ENCODE measurements around the gene TKFC. TPM values are rescaled to one million over a fixed set of nuclear protein-coding genes. Genes with fewer than 3 reads are reported as not detected.
A peak's percentile ranks its signal among the peaks of the same experiment; 100 is the strongest.

Gene TKFC
- total RNA-seq, 1 experiment from 2014 or later = 56.6 TPM

DNA sequence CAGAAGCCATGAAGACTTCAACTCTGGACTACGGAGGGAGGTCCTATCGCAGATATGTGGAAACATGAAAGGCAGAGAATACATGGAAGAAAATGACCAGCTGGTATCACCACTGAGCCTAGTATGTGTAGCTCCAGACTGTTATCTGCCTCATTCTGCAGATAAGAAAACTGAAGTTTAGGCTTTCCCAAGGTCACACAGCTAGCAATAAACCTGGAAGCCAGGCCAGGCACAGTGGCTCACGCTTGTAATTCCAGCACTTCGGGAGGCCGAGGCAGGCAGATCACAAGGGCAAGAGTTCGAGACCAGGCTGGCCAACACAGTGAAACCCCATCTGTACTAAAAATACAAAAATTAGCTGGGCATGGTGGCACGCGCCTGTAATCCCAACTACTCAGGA, 22.3 kb upstream of the TKFC start:
- DNase-seq (ENCODE audit: low read depth) = no peak

DNA sequence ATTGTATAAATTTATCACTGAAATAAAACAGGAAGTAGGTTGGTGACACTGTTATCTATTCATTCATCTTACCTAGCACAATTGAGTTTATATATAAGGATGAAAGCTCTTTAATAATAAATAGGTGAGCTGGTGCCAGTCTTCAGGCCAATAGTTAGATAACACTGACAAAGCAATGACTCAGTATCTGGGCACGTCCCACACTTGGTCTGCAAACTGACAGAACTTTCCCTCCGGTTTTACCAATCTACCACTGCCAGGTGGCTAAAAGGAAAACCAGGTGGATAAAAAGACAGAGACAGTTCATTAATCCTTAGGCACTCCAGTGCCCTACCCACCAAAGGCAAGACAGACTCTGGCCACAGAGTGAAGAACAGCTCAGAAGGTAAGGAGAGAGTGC, 17.8 kb upstream of the TKFC start:
- no peak for DNase-seq (ENCODE audit: low read depth)

DNA sequence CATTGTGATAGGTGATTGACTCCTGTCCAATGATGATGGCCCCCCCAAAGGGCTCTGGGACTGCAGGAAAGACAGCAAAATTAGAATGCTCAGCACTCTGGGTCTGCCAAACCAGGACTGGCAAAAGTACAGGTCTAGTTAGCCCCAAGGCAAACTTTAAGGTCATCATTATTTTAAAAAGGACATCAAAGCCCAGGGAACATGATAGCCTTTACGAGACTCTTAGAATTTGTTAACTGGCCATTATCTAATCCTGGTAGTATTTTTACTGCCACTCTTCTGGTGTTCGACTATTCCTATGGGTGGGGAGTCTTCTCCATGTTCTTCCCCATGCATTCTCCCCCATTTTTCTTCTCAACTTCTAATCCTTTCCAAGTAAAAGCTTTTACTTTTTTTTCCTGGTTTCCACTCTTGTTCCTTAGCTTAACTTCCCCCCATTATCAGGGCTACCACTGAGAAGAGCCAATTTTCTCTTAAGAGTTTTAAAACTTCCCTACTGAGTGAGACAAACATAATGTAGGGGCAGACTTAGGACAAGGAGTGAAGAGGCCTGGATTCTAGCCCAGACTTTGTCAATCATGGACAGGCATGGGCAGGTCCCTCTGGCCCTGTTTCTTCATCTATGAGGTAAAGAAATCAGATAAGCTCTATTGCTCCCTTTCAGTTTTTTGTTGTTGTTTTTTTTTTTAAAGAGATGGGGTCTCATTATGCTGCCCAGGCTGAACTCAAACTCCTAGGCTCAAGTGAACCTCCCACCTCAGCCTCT, 7.2 kb upstream of the TKFC start:
- no peak for DNase-seq (ENCODE audit: low read depth)

DNA sequence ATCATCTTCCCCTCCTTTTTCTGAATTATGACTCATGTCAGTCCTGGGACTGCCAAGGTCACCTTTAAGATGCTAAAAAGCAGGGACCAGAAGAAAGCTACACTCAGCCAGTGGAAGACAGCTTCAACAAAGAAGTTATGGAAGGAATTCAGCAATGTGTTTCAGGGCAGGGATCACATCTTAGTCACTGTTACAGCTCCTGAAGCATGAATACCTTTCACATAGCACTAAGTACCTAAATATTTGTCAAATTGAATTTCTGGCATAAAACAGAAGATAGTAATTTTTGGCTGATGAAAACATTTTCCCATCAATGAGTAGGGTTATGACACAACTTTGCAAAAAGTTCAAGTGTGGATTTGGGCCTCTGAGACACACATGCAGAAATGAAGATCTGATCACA, 5.4 kb upstream of the TKFC start:
- DNase-seq (ENCODE audit: low read depth) = no peak

DNA sequence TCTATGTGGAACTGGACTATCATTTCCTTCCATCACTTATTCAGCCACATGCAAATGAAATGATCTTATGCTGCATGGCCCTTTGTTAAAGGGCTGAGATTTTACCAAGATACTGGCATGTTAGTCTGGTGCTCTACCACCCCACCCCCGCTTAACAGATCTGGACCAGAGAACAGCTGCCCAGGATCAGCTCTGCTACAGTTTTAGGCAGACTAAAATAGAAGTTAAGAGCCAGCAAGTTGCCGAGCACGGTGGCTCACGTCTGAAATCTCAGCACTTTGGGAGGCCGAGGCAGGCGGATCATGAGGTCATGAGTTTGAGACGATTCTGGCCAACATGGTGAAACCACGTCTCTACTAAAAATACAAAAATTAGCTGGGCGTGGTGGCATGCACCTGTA, 4.7 kb upstream of the TKFC start:
- DNase-seq (ENCODE audit: low read depth) = no peak

DNA sequence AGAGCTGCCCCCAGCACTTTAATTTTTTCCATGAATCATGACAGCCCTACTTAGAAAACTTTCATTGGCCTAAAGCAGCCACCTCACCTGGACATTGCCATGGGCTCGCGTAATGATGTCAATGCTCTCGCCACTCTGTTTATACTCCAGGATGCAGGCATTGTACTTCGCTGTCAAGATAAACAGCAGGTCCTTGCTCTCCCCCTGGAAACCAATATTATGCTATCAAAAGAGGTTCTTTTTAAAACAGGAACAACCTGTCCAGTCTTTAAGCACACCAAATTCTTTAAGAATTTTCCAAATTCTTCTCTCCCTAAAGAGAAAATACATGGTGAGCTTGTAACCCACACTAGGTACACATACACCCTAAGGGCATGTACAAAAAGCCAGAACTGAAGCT, 3.2 kb upstream of the TKFC start:
- DNase-seq (ENCODE audit: low read depth) = no peak

DNA sequence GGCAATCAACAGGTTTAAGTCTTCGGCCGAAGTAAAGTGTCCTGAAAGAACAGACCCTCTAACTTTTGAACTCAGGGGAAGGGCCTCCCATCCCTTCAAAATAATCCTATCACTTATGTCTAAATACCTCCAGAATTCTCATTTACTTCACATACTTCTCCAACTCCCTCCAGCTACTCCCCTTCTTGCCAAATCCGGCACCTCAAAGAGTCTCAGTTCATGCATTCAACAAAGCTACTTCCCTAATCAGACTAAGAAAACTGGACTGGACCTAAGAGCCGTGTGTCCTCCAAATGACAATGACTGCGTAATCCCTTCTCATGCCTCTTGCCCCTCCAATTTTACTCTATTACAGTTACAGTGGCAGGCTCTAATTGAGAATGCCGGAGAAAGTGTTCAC, 1.4 kb upstream of the TKFC start:
- no peak for DNase-seq (ENCODE audit: low read depth)

DNA sequence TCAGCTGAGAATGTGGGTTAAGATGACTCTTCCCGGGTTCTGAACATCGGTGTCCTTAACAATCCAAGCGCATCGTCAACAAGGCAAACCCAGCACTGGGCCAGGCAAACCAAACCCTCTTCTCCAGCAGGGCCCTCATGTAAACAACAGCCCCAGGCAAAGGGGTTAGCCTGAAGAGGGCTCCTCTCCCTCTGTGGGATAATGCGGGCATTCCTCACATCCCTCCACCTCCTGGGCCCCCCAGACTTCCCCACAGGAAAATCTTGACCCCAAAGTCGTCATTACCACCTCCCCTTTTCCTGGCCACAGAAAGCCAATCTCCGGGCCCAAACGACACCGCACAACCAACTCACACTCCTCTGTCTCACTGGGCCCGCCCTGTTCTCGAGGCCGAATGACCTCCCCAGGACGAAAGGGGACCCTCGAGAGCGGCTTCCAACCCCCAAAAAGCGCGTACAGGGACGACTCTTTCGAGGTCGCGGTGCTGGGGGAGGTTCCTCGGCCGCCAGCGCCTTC, 689 bp upstream of the TKFC start:
- DNase-seq (ENCODE audit: low read depth) = no peak

DNA sequence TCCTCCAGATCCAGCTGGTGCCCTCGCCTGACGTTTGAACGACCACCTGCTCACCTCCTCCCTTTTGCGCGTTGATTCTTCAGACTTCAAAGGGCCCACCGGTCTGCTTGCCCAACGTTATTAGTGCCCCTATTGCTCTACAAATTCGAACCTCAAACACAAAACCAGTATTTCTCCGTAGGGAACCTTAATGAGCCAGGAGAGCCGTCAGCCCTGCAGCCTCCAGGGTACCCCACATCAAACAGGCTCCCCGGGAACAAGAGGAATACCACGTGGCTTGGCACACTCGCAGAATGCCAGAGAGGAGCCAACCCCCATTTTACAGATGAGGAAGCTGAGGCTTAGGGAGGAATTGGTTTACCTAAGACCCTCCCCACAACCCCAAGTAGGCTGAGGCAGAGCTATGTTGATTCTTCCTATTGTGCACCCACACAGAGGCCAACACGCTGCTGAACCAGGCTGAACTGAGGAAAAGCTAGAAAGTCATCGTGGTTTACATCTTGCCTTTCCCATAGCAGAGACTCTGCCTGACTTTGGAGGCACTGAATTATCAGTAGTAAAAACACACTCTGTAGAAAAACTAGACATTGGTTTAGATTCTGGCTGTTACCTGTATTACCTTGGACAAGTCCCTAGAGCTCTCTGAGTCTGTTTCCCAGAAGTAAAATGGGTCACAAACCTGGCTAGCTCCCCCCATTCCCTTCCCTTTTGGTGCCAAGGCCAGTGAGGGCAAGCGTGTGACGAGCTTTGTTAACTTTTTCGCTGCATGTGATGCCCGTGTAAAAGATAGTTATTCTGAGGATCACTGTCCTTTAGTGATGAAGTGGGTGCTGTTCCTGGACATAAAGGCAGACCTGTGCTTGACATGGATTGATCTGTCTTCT, 764 bp downstream of the TKFC start:
- DNase-seq (ENCODE audit: low read depth) = no peak

DNA sequence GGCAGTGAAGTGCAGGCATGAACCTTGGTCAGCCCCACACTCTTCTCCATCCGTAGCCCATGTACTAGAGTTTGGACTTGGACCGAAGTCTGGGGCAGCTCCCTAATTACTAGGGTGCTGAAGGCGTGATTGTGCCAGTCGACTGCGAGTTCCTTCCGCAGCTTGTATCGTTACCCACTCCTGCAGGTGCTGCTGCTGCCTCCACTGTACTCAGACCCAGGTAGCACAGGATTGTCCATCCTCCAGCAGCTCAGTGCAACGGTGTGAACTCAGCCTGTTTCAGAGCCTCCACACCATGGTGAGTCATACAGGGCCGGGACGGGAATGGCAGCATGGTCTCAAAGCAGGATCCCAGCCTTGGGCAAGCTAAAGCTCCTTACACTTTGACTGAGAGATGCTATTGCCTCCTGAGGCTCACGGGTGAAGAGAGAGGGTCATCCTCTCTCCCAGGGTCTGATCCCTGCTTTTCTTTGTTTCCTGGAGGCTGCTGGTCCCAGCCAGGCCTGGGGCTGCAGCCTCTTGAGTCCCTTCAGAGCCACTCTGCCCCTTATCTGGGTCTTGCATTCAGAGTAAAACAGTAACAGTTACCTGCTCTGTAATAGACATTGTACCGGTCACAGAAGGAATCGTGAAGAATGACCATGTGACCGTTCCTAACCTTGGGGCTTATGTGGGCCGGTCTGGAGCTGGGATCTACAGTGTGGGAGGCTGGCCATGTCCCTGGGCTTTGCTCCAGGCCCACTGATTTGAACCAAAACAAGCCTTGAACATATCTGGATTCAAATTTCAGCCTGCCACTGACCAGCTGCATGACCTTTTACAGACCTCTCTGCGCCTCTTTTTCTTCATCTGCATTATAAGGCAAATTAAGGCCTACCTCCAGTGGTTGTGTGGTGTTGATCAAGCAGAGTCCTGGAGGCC, 1.7 kb downstream of the TKFC start:
- DNase-seq (ENCODE audit: low read depth) = peak; percentile 44

DNA sequence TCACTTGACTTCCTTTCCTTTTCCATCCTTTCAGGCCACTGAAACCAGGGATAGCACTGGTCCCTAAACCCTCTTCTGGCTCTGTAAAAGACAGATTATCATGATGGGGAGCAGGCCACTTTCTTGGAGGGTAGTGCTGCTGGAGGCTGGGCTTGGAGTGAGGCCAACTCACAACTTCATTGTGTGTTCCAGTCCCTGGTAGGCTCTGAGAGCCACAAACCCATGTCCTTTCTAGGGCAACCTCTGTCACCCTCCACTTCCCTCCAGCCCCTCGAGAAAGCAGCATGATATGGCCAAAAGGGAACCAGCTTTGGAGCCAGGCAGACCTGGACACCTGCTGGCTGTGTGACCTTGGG, 2.3 kb downstream of the TKFC start:
- no peak for DNase-seq (ENCODE audit: low read depth)

DNA sequence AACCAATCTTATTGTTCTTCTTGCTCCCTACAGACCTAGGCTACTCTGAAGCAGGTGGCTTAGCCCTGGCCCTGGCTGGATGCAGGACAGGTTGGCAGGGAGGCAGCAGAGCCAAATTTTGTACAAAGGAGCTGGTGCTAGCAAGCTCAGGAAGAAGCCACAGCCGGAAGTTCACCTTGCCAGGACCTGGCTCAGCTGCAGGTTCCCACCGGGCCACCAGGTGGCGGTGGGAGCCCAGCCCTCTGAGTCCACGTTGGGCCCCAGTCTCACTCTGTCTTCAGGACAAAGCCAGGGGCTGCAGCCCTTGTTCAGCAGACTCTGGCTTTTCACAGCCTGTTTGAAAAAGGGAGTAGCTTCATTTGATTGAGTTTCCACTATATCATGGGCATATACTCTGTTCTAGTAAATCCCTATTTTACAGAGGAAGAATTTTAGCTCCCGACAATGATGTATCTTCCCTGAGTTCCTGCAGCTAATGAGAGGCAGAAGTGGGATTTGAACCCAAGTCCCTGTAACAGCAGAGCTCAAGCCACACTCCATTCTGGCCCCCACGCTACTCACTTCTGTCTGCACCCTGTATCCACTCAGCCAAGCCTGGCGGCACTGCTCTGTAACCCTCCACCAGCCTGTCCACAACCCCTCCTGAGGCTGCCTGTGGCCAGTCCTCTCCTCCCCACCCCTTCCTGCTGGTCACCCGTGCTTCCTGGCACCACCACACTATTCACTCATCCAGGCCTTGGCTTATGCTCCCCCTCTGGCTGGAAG, 3.3 kb downstream of the TKFC start:
- DNase-seq (ENCODE audit: low read depth) = peak; percentile 79

DNA sequence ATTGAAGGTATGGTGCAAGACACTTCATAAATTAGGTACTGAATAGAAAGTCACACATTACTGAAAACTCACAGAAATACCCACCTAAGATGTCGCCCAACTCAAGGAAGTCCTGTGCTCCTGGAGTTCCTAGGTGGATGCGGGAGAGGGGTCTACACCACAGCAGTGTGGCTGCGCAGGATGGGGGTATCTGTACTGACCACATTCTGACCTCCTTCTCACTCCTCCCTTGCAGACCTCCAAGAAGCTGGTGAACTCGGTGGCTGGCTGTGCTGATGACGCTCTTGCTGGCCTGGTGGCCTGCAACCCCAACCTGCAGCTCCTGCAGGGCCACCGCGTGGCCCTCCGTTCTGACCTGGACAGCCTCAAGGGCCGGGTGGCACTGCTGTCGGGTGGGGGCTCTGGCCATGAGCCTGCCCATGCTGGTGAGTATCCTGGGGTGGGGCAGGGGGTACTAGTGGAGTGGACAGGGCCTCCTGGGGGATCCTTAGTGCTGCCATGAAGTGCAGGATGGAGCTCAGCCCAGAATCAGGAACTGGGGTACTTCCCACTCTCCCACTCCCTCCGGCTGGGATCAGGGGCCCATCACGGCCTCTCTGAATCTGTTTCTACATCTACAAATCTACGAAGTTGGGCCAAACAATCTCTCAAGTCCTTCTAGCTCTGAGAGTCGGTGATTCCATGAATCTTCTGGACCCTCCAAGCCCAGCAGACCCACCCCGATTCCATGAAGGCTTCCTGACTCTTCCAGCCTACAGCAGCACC, 4.9 kb downstream of the TKFC start:
- DNase-seq (ENCODE audit: low read depth) = no peak

DNA sequence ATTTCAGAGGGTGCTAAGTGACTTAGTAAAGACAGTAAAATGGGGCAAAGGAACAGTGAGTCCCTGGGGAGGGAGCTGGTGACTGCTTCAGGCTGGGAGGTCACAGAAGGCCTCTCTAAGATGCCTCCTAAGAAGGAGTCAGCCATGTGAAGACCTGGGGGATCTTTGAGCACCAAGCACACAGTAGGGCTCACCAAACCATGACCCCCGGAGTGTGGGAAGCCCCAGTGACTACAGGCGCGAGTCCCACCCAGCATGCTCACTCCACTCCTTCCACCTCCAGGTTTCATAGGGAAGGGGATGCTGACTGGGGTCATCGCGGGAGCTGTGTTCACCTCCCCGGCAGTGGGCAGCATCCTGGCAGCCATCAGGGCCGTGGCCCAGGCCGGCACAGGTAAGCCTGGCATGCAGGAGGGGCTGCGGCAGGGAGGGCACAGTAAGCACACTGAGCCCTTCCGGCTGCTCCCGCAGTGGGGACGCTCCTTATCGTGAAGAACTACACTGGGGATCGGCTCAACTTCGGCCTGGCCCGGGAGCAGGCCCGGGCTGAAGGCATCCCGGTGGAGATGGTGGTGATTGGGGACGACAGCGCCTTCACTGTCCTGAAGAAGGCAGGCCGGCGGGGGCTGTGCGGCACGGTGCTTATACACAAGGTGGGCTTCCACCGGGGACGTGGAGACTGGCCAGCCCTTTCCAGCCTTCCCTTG, 5.9 kb downstream of the TKFC start:
- no peak for DNase-seq (ENCODE audit: low read depth)

DNA sequence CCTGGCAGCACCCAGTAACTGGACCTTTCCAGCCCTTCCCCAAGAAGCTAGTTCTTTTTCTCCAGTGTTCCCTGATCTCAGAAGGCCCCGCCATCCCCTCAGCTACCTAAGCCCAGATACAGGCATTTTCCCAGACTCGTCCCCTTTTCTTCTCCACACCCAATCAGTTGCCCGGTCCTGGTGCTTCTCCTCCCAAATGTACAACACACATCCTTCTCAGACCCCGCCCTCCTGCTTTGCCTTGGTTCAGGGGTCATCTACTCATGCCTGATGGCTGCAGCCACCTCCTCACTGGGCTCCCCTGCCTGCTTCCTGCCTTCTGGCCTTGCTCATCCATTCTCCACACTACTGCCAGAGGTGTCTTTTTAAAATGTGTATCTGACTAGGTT, 6.5 kb downstream of the TKFC start:
- DNase-seq (ENCODE audit: low read depth) = no peak

DNA sequence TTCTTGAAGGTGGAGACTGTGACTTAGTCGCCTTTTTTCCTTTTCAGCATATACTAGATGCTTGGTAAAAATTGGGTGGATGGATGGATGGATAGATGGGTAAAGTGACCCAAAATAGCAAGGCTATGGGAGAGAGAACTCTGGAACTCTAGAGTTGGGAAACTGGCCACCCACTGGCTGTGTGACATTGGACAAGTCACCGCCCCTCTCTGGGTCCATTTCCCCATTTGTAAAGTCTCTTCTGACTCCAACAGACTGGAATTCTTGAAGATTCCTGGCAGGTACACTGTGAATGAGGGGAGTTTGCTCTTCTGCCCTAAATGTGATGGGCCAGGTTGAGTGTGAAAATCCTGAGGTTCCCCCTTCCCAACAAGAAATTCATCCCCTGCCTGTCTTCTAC, 8.0 kb downstream of the TKFC start:
- no peak for DNase-seq (ENCODE audit: low read depth)

DNA sequence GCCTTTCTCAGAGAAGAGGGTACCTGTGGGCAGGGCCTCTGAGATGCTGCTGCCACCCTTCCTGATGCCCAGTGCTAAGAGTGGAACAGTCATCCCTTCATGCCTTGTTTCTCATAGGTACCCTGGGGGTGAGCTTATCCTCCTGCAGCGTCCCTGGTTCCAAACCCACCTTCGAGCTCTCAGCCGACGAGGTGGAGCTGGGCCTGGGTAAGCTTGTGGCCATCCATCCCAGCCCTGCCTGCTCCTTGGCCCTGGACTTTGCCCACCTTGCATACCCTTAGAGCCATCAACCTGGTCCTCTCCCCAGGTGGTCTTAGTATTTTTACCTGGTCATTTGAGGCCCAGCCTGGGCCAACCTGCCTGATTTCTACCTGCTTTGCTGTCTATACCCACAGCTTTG, 8.7 kb downstream of the TKFC start:
- DNase-seq (ENCODE audit: low read depth) = no peak

DNA sequence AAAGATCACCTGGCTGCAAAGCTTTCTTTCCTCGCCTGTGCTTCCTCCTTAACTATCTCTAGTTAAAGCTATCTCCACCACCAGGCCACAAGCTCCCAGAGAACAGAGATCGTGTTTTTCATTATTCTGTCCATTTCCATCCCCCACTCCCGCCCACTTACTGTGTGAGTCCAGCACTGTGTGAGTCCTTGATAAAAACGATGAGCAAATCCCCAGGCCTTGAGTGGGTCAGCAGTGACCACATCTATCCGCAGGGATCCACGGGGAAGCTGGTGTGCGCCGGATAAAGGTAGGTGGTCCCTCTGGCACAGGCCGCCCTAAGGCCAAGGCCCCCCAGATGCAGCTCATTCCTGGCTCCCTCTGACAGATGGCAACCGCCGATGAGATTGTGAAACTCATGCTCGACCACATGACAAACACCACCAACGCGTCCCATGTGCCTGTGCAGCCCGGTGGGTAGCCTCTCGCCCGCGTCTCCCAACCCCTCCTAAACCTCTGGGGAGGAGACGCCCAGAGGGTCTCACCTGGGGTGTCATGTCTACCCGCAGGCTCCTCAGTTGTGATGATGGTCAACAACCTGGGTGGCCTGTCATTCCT, 9.3 kb downstream of the TKFC start:
- no peak for DNase-seq (ENCODE audit: low read depth)
